ENCODE data around the gene CDK7.

Gene CDK7

DNA sequence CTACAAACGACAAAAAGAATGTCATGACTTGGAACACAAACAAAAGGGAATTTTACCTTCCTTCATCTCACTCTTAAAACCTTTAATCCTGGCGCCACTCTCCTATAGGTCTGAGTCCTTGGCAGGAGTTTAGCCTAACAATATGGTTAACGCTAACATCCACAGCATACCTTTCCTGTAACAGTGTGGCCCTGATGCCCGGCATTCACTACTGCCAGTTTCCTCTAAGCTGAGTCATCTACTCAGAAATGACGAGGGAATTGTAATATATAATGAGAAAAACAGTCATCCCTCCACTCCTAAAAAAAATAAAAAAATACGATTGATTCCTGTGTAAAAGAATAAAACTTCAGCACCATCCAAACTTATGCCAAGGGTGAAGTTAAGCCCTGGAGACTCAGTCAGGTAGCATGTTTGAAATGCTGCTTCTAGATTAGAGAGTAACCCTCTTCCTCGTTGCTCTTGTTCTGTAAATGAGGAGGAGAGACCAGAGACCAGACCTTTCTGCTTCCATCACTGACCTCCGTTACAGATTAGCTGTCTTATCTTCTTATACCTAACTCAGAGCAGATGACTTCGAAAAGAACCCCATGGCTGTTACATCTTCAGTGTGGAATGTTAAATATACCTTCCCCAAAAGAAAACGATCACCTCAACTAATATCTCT lies 60.5 kb downstream of the CDK7 start:
- no peak for DNase-seq

DNA sequence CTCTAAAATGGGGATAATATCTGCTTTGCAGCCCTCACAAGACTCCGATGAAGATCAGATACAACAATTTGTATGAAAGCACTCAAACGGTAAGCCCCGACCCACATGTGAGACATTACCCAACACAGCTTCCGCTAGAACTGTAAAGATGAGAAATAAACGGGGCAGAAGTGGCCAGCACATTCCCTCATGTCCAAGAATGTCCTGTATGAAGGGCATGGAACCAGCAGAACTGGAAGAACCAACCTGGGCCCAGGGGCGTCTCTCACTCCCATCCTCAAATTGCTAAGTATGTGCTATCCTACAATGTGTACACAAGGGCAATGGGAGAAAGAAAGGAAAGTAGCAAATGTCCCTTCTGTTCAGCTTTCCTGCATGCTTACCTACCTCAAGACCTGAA lies 64.9 kb downstream of the CDK7 start:
- no peak for DNase-seq

GRCh38 chr5:69300537-69301203 lies 66.0 kb downstream of the CDK7 start:
- DNase-seq = no peak

- no peak for DNase-seq
Observed at GRCh38 chr5:69305512-69305911, 70.8 kb downstream of the CDK7 start.

GRCh38 chr5:69308046-69308553 lies 73.4 kb downstream of the CDK7 start:
- no peak for DNase-seq

DNA sequence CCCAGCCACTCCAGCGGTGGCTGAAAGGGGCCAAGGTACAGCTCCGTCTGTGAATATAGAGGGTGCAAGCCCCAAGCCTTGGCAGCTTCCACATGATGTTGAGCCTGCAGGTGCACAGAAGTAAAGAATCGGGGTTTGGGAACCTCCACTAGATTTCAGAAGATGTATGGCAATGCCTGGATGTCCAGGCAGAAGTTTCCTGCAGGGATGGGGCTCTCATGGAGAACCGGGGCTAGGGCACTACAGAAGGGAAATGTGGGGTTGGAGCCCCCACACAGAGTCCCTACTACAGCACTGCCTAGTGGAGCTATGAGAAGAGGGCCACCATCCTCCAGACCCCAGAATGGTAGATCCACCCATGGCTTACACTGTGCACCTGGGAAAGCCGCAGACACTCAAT lies 74.7 kb downstream of the CDK7 start:
- no peak for DNase-seq

DNA sequence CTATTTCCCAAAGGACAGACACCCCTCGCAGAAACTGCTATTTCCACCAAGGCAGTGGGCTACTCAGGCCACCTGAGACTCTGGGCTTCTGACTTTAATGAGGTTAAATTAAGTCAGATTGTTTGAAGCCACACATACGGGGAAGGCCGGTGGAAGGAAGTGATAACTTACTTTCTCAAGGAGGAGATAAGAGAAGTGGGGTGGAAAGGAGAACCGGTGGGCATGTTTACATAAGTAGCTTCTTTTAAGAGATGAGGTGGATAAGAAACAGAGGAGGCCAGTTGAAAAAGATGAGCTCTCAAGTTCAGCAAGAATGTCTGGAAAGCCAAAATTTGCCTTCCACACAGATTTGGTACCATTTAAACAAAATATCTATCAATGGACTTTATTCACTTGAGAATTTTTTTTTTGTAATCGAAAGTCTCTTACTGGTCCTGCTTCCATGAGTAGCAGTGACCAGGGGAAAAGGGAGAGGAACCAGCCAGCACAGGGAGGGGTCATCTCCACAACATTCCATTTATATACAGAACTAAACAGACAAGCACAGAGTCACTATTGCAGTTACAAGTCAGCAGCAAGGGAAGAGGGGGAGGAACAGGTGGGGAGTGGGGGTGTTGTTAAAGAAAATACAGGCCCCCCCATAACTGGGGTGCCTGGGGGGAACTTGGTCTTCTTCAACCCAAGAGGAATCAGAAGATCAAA lies 77.9 kb downstream of the CDK7 start:
- DNase-seq = no peak

- DNase-seq = no peak
Observed at GRCh38 chr5:69313428-69313827, 78.7 kb downstream of the CDK7 start.

- DNase-seq = no peak
Observed at GRCh38 chr5:69315972-69316371, 81.3 kb downstream of the CDK7 start.

- no peak for DNase-seq
Observed at GRCh38 chr5:69317391-69317790, 82.7 kb downstream of the CDK7 start.

- DNase-seq = no peak
Observed at GRCh38 chr5:69326365-69326764, 91.7 kb downstream of the CDK7 start.
